K562 (cell line): ENCODE measurements around the gene CGREF1. TPM values are rescaled to one million over a fixed set of nuclear protein-coding genes. Genes with fewer than 3 reads are reported as not detected.

Experiments used
- ATAC-seq: fragments of 200-7000 bp; cut with Tn5 transposase; 3 replicates; pipeline ENCODE4 v1.9.1; 2020; ENCODE audit warnings: moderate library complexity
- BruUV-seq: library from RNA; stranded (reverse); fragments of 400-500 nt; replicated peaks from 2 replicates; lab custom pipeline; 2021; lab: Mats Ljungman, UMichigan
- CTCF ChIA-PET: fragments of 300-600 bp; formaldehyde crosslinking; extraction: SDS; loops from one replicate; lab custom pipeline; 2021; ENCODE audit warnings: low intra/inter-chr PET ratio; lab: Yijun Ruan, JAX
- POLR2A ChIA-PET: fragments of 300-600, 350-650 bp; sonication (Branson Sonifier 250); formaldehyde crosslinking; extraction: SDS; loops from one replicate; lab custom pipeline; 2021; ENCODE audit warnings: antibody characterized with exemption, inconsistent platforms; lab: Yijun Ruan, JAX
- DNase-seq, 4 experiments: peaks; one replicate each; pipeline versions ENCODE4 v3.0.0 to v3.0.0-alpha.2; 2011 to 2018; ENCODE audit warnings: low spot score in 3 of 4, mixed read lengths in 3 of 4; ENCODE audit errors: extremely low read depth in 1 of 4
- FAIRE-seq: peaks from 2 replicates; lab custom pipeline; 2011; peaks lifted over from hg19 to GRCh38; lab: Jason Lieb, UNC
- H2AFZ ChIP-seq: 2 replicates; pipeline ENCODE4 v1.6.0; 2011; ENCODE audit warnings: low read depth, low read length, control low read depth, inconsistent platforms
- H3K27ac ChIP-seq: fragments of 200-600 bp; 3 replicates; pipeline ENCODE4 v1.8.0; 2011; ENCODE audit warnings: low read depth, mild to moderate bottlenecking, control low read depth, inconsistent platforms, low read length, moderate library complexity, mixed read lengths; ENCODE audit errors: extremely low read depth
- H3K27me3 ChIP-seq, 2 experiments: fragments of 300-600 bp in 1 of 2; 2 replicates in 1 of 2; 3 replicates in 1 of 2; pipeline versions ENCODE4 v1.6.0 to v1.8.0; 2011; ENCODE audit warnings: inconsistent platforms in 2 of 2, low read length in 2 of 2, mild to moderate bottlenecking in 1 of 2, mixed read lengths in 1 of 2, moderate library complexity in 1 of 2; ENCODE audit not compliant: control insufficient read depth in 2 of 2, insufficient read depth in 2 of 2
- H3K36me3 ChIP-seq: fragments of 300-600 bp; 3 replicates; pipeline ENCODE4 v1.8.0; 2011; ENCODE audit warnings: mild to moderate bottlenecking, low read length, inconsistent platforms; ENCODE audit not compliant: control insufficient read depth, insufficient read depth
- H3K4me1 ChIP-seq, 2 experiments: fragments of 200-600 bp in 1 of 2; replicated peaks in 1 of 2; 2 replicates in 1 of 2; 3 replicates in 1 of 2; pipeline versions ENCODE4 v1.5.1 to v1.8.0; 2011; ENCODE audit warnings: inconsistent platforms in 2 of 2, low read length in 2 of 2, mild to moderate bottlenecking in 1 of 2, mixed read lengths in 1 of 2, moderate library complexity in 1 of 2; ENCODE audit not compliant: control insufficient read depth in 2 of 2, insufficient read depth in 2 of 2
- H3K4me2 ChIP-seq: 2 replicates; pipeline ENCODE4 v1.6.1; 2011; ENCODE audit warnings: low read length, control low read depth, inconsistent platforms, mixed read lengths; ENCODE audit not compliant: insufficient read depth
- H3K4me3 ChIP-seq: fragments of 200-600 bp; sonication (generic), shearing (Covaris generic); 2 replicates; pipeline ENCODE4 v1.5.1; 2016; ENCODE audit warnings: control low read depth, inconsistent platforms
- H3K79me2 ChIP-seq: fragments of 200-600 bp; 3 replicates; pipeline ENCODE4 v1.8.0; 2011; ENCODE audit warnings: low read length, inconsistent platforms; ENCODE audit not compliant: control insufficient read depth, insufficient read depth
- H3K9ac ChIP-seq, 2 experiments: 2 replicates each; pipeline versions ENCODE4 v1.6.0 to v1.6.1; 2011; ENCODE audit warnings: low read depth in 2 of 2, low read length in 2 of 2, control low read depth in 1 of 2, inconsistent platforms in 1 of 2, mild to moderate bottlenecking in 1 of 2, mixed read lengths in 1 of 2; ENCODE audit not compliant: insufficient read depth in 1 of 2
- H3K9me1 ChIP-seq: one replicate; pipeline ENCODE4 v1.6.0; 2011; ENCODE audit warnings: inconsistent platforms, mild to moderate bottlenecking, low read length, moderate library complexity; ENCODE audit not compliant: control insufficient read depth, insufficient read depth
- H3K9me3 ChIP-seq: replicated peaks from 2 replicates; pipeline ENCODE4 v1.5.1; 2011; ENCODE audit warnings: low read depth, low read length, inconsistent platforms; ENCODE audit not compliant: control insufficient read depth, insufficient read depth
- H4K20me1 ChIP-seq: replicated peaks from 2 replicates; pipeline ENCODE4 v1.6.1; 2011; ENCODE audit warnings: low read length, inconsistent platforms, mixed read lengths; ENCODE audit not compliant: control insufficient read depth, insufficient read depth
- FOSL1 ChIP-seq: fragments of 200-800 bp; sonication (Bioruptor generic); conservative IDR thresholded peaks from 2 replicates; pipeline ENCODE4 v1.6.1; 2016; ENCODE audit warnings: missing genetic modification characterization, missing compliant biosample characterization
- HDAC8 ChIP-seq: fragments of 450-650 bp; IDR thresholded peaks from 2 replicates; pipeline ENCODE4 v1.6.1; 2016; ENCODE audit warnings: mild to moderate bottlenecking, missing genetic modification characterization, moderate library complexity, missing compliant biosample characterization
- NFIC ChIP-seq: fragments of 450-650 bp; IDR thresholded peaks from 2 replicates; pipeline ENCODE4 v1.6.1; 2017; ENCODE audit warnings: mild to moderate bottlenecking, inconsistent platforms
- NFIX ChIP-seq: fragments of 250-450 bp; sonication (Bioruptor Pico); IDR thresholded peaks from 2 replicates; pipeline ENCODE4 v1.4.0; 2020; ENCODE audit warnings: low read depth, mild to moderate bottlenecking, moderate library complexity
- SPI1 ChIP-seq: IDR thresholded peaks from 2 replicates; pipeline ENCODE4 v1.6.1; 2011; ENCODE audit warnings: low read depth, low read length, control low read depth, borderline replicate concordance
- WGBS: fragments of 100-300 bp; shearing (Covaris generic); methylation state at CpG from one replicate; pipeline ENCODE4 v1.1.6; 2016; ENCODE audit warnings: low coverage, mixed read lengths; ENCODE audit not compliant: insufficient coverage; ENCODE audit errors: missing lambda C conversion rate; 5-methylcytosine and 5-hydroxymethylcytosine counted together
- in situ Hi-C: fragments of 300-500 bp; cut with MboI; formaldehyde crosslinking; loops from 4 replicates; pipeline ENCODE4 v1.15.0; 2018; ENCODE audit warnings: inconsistent platforms, mixed read lengths
- intact Hi-C: fragments of 100-400 bp; cut with micrococcal nuclease; formaldehyde crosslinking; loops from 2 replicates; pipeline ENCODE4 v1.14.2; 2022
- polyA plus RNA-seq, 8 experiments: library from polyadenylated mRNA; depleted of rRNA in 4 of 8; stranded (reverse) in 5 of 8; unstranded in 3 of 8; fragments of >200 nt; fragmentation: Nextera tagmentation in 2 of 8; fragmentation: Illumina TruSeq in 1 of 8; extraction: Ambion mirVana in 2 of 8; extraction: Trizol in 1 of 8; gene quantifications; 2 replicates each; pipeline versions ENCODE4 v1.2.1 to v1.2.3, GENCODE V29; 2011 to 2014; ENCODE audit warnings: inconsistent platforms in 1 of 8, missing spikeins in 1 of 8
- total RNA-seq, 7 experiments: library from RNA; depleted of rRNA in 6 of 7; stranded (reverse); fragments of >200 nt in 6 of 7; fragmentation: Illumina TruSeq in 2 of 7; extraction: Trizol in 2 of 7; gene quantifications; 2 replicates each; pipeline versions ENCODE4 v1.2.1 to v1.2.3, GENCODE V29; 2011 to 2021; ENCODE audit warnings: low replicate concordance in 1 of 7
- TF ChIP-seq, protein P1 (sequence below): fragments of 450-650 bp; IDR thresholded peaks from 2 replicates; pipeline ENCODE4 v1.7.1; 2018; ENCODE audit warnings: mild to moderate bottlenecking, low read depth; ENCODE audit not compliant: partially characterized antibody
- TF ChIP-seq, protein P2 (sequence below): IDR thresholded peaks from 2 replicates; pipeline ENCODE4 v1.6.1; 2016; ENCODE audit warnings: missing genetic modification characterization, missing compliant biosample characterization
- TF ChIP-seq, protein P3 (sequence below): sonication (generic); formaldehyde crosslinking; IDR thresholded peaks from 2 replicates; pipeline ENCODE4 v1.8.0; 2022; ENCODE audit warnings: missing genetic modification reagents, mild to moderate bottlenecking, moderate library complexity, borderline replicate concordance

The CGREF1 gene
- total and polyA plus RNA-seq, 9 of the 15 experiments (the other 6 are each of a cell fraction or from before 2014, with no cell fraction given): 0.07 to 0.50 (median 0.37) TPM

DNA sequence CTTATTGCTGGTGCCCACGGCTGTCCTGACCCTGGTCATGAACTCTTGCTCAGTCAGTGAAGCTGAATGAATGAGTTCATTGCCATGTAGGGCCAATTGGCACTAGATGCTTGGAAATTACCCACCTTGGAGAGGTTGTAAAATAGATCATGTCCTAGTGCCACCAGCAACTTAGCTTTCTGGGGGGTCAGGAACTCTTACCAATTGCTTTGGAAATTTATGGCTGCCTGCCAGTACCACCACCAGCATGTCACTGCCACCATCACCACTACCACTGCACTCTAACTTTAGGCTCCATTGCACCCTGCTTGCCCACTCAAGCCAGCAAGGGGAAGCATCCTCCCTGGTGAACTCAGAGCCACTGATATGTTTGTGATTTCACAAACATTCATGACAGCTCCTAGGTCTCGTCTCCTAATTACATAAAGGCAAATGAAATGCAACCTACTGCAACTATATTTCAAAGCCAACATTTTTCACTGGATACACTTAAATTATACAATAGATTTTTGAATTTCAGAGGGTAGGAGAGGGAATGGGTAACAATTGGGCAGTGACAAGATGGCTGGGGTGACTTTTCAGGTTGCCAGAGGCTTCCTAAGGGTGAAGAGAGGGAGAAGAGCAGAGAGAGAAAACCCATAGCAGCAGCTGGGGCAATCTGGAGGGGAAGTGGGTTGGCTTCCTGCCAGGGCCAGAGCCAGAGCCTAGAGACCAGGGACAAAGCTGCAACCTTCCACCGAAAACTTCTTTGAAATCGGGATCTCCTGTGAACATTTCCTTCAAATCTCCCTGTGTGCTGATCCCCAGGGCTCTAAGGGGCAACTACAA, 44.0 kb downstream of the CGREF1 start:
- Histone ChIP-seq H3K9ac (peak overlapping the region in 1 of 2 experiments; percentile 79; a peak in 1 of 4 replicates), H3K9me3 (no peaks in the 10 kb centered on the region), H3K27me3 (no peaks in the 10 kb centered on the region), H3K79me2 (peaks cover 16% of the 10 kb centered on the region), H3K36me3 (peaks cover 8% of the 10 kb centered on the region; the same call in 1 of the 3 replicates), H2AFZ (peak overlapping the region; percentile 78), H3K4me1 (peaks cover 50 to 57% of the 10 kb centered on the region in 2 experiments), H3K4me2 (no peak overlapping the region), H4K20me1 (no peaks in the 10 kb centered on the region), H3K9me1 (no peaks in the 10 kb centered on the region), H3K4me3 (no peak overlapping the region), H3K27ac (no peak overlapping the region; the same call in 2 of the 3 replicates)
- ATAC-seq (no peak), FAIRE-seq (no peak), DNase-seq (peak in 2 of 4 experiments; percentile 47 to 58)
- POLR2A ChIA-PET: interaction anchor here (0.6 to 1.4 kb wide), 4 partner anchors 10 to 468 kb away, joined by 3 to 4 read pairs (median 3); partner anchors contain the start of gene KHK
- 51% methylated on average over 4 of the region's 4 CpGs for WGBS
- intact Hi-C loops (no loop called here), in situ Hi-C loops (no loop called here)
- CTCF ChIA-PET: no interaction called here
- no TSS peak for BruUV-seq
- TF ChIP-seq, protein P1, sequence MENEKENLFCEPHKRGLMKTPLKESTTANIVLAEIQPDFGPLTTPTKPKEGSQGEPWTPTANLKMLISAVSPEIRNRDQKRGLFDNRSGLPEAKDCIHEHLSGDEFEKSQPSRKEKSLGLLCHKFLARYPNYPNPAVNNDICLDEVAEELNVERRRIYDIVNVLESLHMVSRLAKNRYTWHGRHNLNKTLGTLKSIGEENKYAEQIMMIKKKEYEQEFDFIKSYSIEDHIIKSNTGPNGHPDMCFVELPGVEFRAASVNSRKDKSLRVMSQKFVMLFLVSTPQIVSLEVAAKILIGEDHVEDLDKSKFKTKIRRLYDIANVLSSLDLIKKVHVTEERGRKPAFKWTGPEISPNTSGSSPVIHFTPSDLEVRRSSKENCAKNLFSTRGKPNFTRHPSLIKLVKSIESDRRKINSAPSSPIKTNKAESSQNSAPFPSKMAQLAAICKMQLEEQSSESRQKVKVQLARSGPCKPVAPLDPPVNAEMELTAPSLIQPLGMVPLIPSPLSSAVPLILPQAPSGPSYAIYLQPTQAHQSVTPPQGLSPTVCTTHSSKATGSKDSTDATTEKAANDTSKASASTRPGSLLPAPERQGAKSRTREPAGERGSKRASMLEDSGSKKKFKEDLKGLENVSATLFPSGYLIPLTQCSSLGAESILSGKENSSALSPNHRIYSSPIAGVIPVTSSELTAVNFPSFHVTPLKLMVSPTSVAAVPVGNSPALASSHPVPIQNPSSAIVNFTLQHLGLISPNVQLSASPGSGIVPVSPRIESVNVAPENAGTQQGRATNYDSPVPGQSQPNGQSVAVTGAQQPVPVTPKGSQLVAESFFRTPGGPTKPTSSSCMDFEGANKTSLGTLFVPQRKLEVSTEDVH: no peak
- TF ChIP-seq, protein P2, sequence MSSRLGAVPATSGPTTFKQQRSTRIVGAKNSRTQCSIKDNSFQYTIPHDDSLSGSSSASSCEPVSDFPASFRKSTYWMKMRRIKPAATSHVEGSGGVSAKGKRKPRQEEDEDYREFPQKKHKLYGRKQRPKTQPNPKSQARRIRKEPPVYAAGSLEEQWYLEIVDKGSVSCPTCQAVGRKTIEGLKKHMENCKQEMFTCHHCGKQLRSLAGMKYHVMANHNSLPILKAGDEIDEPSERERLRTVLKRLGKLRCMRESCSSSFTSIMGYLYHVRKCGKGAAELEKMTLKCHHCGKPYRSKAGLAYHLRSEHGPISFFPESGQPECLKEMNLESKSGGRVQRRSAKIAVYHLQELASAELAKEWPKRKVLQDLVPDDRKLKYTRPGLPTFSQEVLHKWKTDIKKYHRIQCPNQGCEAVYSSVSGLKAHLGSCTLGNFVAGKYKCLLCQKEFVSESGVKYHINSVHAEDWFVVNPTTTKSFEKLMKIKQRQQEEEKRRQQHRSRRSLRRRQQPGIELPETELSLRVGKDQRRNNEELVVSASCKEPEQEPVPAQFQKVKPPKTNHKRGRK: no peak
- TF ChIP-seq, protein P3, sequence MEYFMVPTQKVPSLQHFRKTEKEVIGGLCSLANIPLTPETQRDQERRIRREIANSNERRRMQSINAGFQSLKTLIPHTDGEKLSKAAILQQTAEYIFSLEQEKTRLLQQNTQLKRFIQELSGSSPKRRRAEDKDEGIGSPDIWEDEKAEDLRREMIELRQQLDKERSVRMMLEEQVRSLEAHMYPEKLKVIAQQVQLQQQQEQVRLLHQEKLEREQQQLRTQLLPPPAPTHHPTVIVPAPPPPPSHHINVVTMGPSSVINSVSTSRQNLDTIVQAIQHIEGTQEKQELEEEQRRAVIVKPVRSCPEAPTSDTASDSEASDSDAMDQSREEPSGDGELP (CRISPR knock-in tag): peak; percentile 10; the same call in 1 of the 2 replicates
- TF ChIP-seq HDAC8 (tag): no peak
- TF ChIP-seq FOSL1 (tag): no peak
- peak; percentile 32; the same call in 1 of the 2 replicates for TF ChIP-seq SPI1
- peak; percentile 20; the same call in 1 of the 2 replicates for TF ChIP-seq NFIX (CRISPR knock-in tag)
- peak; percentile 95 for TF ChIP-seq NFIC
